ENCODE measurements around the gene HSD17B3.
"Not testable (repeated sequence)": the region's sequence is repeated elsewhere in the genome, so short reads cannot be mapped to it uniquely, and the experiment has no call there.

HSD17B3 gene

GRCh38 chr9:96302021-96302420 is at the start of gene HSD17B3:
HSD17B3 (minus strand) TSS chr9:96302176; CDS start chr9:96302104, 72 bp downstream.
- no peak for DNase-seq

GRCh38 chr9:96350866-96351265 is 48.9 kb upstream of the HSD17B3 start:
- DNase-seq = no peak

GRCh38 chr9:96348261-96348660 is 46.3 kb upstream of the HSD17B3 start:
- DNase-seq = no peak

GRCh38 chr9:96345551-96345950 is 43.6 kb upstream of the HSD17B3 start:
- no peak for DNase-seq

GRCh38 chr9:96344458-96345180 is 42.6 kb upstream of the HSD17B3 start:
- no peak for DNase-seq

GRCh38 chr9:96343515-96344360 is 41.8 kb upstream of the HSD17B3 start:
- no peak for DNase-seq

- DNase-seq = no peak
These were observed 40.7 kb upstream of the HSD17B3 start for GRCh38 chr9:96342571-96343245.

- DNase-seq = no peak
These were observed 38.7 kb upstream of the HSD17B3 start for GRCh38 chr9:96340707-96341106.

GRCh38 chr9:96338299-96338698 is 36.3 kb upstream of the HSD17B3 start:
- DNase-seq = no peak

GRCh38 chr9:96333958-96334357 is 32.0 kb upstream of the HSD17B3 start:
- no peak for DNase-seq

GRCh38 chr9:96331236-96331947 is 29.4 kb upstream of the HSD17B3 start:
- no peak for DNase-seq

GRCh38 chr9:96327694-96328352 is 25.8 kb upstream of the HSD17B3 start:
- no peak for DNase-seq

- DNase-seq = no peak
These were observed 21.2 kb upstream of the HSD17B3 start for GRCh38 chr9:96323169-96323568.

- DNase-seq = not testable (repeated sequence)
These were observed 20.8 kb upstream of the HSD17B3 start for GRCh38 chr9:96322736-96323135.

- DNase-seq = not testable (repeated sequence)
These were observed 20.2 kb upstream of the HSD17B3 start for GRCh38 chr9:96322210-96322609.

GRCh38 chr9:96321515-96321914 is 19.5 kb upstream of the HSD17B3 start:
- no peak for DNase-seq

GRCh38 chr9:96320749-96321280 is 18.8 kb upstream of the HSD17B3 start:
- no peak for DNase-seq

- no peak for DNase-seq
These were observed 17.1 kb upstream of the HSD17B3 start for GRCh38 chr9:96318921-96319565.

GRCh38 chr9:96317335-96317980 is 15.5 kb upstream of the HSD17B3 start:
- no peak for DNase-seq

- no peak for DNase-seq
These were observed 7.9 kb upstream of the HSD17B3 start for GRCh38 chr9:96309850-96310249.

GRCh38 chr9:96306958-96307357 is 5.0 kb upstream of the HSD17B3 start:
- DNase-seq = not testable (repeated sequence)
